ENCODE data around the gene FILIP1.

DNA sequence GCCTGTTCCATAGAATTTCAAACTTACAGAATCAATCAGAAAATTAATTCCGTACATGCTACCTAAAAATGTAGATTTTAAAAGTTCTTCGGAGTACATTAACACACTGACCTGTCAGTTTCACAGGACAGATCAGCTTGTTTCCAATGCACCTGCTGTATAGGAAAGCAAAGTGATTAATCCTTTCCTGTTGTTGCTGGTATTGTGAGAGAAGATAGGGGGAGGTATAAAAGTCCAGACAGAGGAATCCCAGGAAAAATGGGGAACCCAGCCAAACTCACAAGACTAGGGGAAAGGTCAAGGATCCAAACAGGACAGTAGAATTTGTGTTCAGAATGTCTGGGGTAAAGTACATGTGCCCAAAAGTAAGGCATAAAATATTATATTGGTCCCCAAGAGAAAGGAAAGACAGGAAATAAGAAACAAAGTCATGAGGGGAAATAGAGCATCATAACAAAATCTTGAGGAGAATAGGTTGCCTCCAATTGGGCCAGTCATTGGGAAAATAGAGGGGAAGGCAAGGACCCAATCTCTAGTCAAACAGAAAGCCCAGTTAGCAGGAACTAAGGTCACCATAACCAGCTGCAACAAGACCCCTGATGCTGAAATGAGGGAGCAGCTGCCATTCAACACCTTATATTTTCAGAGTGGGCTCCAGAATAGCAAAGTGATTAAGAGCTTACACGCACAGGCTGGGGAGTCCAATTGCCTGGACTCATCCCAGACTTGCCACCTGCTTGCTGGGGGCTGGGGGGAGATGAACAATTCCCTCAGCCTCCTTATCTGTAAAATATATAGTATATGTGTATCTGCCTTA, 10.3 kb downstream of the FILIP1 start:
- TF ChIP-seq, protein P1, sequence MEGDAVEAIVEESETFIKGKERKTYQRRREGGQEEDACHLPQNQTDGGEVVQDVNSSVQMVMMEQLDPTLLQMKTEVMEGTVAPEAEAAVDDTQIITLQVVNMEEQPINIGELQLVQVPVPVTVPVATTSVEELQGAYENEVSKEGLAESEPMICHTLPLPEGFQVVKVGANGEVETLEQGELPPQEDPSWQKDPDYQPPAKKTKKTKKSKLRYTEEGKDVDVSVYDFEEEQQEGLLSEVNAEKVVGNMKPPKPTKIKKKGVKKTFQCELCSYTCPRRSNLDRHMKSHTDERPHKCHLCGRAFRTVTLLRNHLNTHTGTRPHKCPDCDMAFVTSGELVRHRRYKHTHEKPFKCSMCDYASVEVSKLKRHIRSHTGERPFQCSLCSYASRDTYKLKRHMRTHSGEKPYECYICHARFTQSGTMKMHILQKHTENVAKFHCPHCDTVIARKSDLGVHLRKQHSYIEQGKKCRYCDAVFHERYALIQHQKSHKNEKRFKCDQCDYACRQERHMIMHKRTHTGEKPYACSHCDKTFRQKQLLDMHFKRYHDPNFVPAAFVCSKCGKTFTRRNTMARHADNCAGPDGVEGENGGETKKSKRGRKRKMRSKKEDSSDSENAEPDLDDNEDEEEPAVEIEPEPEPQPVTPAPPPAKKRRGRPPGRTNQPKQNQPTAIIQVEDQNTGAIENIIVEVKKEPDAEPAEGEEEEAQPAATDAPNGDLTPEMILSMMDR (IDR thresholded peaks at IDR 0.05; ENCODE audit: insufficient read depth, low read length, poor library complexity, severe bottlenecking): no peak
- TF ChIP-seq EZH2phosphoT487 (conservative IDR thresholded peaks at IDR 0.05; ENCODE audit: low read length): no peak

Measured in SU-DHL-6 (cell line).